Measurements from ENCODE around the gene HEXD.

HEXD gene

GRCh38 chr17:82441691-82442487, 23.7 kb downstream of the HEXD start:
- Histone ChIP-seq H3K9me3 (ENCODE audit: control insufficient read depth, insufficient read depth, low read depth, low read length) (no peaks in the 10 kb centered on the region), H3K4me3 (ENCODE audit: low read depth, low read length) (no peak overlapping the region), H3K27ac (ENCODE audit: extremely low read depth, low read depth, low read length) (no peak overlapping the region), H3K36me3 (ENCODE audit: control insufficient read depth in 2 of 2, insufficient read depth in 1 of 2, low read length in 2 of 2) (peaks cover 0 to 52% of the 10 kb centered on the region in 2 experiments; a peak in 1 of 3 replicates), H3K4me1 (ENCODE audit: control insufficient read depth, insufficient read depth, low read length) (no peaks in the 10 kb centered on the region)
- POLR2A ChIA-PET: interaction anchor here (1.1 to 1.2 kb wide), 2 partner anchors 16 to 17 kb away, joined by 3 read pairs; partner anchors contain the start of gene NARF
- TF ChIP-seq ZBTB49 (tag by site-specific recombination; IDR thresholded peaks at IDR 0.05; ENCODE audit: low read depth) (no peak), ZNF404 (tag by site-specific recombination; IDR thresholded peaks at IDR 0.05) (no peak), PATZ1 (tag by site-specific recombination; IDR thresholded peaks at IDR 0.05) (0 out of 2 replicates have a peak, but pooled peaks have one; percentile 15), BCL11A (tag by site-specific recombination; IDR thresholded peaks at IDR 0.05; ENCODE audit: low read depth) (no peak), BCL11B (tag by site-specific recombination; IDR thresholded peaks at IDR 0.05; ENCODE audit: low read depth) (no peak), ZIC2 (tag by site-specific recombination; IDR thresholded peaks at IDR 0.05) (peak; percentile 43), HIC1 (tag by site-specific recombination; IDR thresholded peaks at IDR 0.05) (0 out of 2 replicates have a peak, but pooled peaks have one; percentile 41), REST (tag by site-specific recombination; IDR thresholded peaks at IDR 0.05) (no peak), ZNF394 (tag by site-specific recombination; IDR thresholded peaks at IDR 0.05; ENCODE audit: borderline replicate concordance) (no peak), SETDB1 (IDR thresholded peaks at IDR 0.05; ENCODE audit: insufficient read length, low read length) (no peak)
- CTCF ChIA-PET: interaction anchor here (0.5 to 0.6 kb wide), 2 partner anchors 19 to 326 kb away, joined by 3 read pairs; no protein-coding TSS in a partner anchor
